GM06990 (cell line): ENCODE measurements around the gene EGFLAM.

Experiments used
- DNase-seq: peaks from one replicate; pipeline ENCODE4 v3.0.0-alpha.2; 2011; ENCODE audit not compliant: insufficient read length; ENCODE audit errors: extremely low read depth
- H3K27me3 ChIP-seq: replicated peaks from 2 replicates; pipeline ENCODE4 v1.6.0; 2011; ENCODE audit warnings: low read length; ENCODE audit not compliant: control insufficient read depth, insufficient read depth
- H3K36me3 ChIP-seq: 2 replicates; pipeline ENCODE4 v1.5.1; 2011; ENCODE audit warnings: low read length; ENCODE audit not compliant: control insufficient read depth, insufficient read depth
- H3K4me3 ChIP-seq: replicated peaks from 2 replicates; pipeline ENCODE4 v1.5.1; 2011; ENCODE audit warnings: low read depth, mild to moderate bottlenecking, control low read depth, low read length
- TF ChIP-seq, protein P1 (sequence below): IDR thresholded peaks from 2 replicates; pipeline ENCODE4 v1.5.1; 2011; ENCODE audit warnings: low read length, control low read depth, mild to moderate bottlenecking, inconsistent platforms; ENCODE audit not compliant: insufficient read depth, poor library complexity, severe bottlenecking

The EGFLAM gene

DNA sequence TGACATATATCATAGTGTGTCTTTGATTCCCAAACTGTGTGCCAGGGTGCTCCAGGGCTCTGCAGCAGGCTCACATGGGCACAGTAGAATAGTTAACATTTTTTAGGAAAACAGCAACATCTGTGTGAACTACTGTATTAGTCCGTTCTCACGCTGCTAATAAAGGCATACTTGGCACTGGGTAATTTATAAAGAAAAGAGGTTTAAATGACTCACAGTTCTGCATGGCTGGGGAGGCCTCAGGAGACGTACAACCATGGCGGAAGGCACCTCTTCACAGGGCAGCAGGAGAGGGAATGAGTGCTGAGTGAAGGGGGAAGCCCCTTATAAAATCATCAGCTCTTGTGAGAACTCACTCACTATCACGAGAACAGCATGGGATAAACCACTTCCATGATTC, 82.7 kb downstream of the EGFLAM start:
- DNase-seq: no peak
- no peak overlapping the region for H3K4me3 ChIP-seq
- no peaks in the 10 kb centered on the region for H3K36me3 ChIP-seq
- TF ChIP-seq, protein P1, sequence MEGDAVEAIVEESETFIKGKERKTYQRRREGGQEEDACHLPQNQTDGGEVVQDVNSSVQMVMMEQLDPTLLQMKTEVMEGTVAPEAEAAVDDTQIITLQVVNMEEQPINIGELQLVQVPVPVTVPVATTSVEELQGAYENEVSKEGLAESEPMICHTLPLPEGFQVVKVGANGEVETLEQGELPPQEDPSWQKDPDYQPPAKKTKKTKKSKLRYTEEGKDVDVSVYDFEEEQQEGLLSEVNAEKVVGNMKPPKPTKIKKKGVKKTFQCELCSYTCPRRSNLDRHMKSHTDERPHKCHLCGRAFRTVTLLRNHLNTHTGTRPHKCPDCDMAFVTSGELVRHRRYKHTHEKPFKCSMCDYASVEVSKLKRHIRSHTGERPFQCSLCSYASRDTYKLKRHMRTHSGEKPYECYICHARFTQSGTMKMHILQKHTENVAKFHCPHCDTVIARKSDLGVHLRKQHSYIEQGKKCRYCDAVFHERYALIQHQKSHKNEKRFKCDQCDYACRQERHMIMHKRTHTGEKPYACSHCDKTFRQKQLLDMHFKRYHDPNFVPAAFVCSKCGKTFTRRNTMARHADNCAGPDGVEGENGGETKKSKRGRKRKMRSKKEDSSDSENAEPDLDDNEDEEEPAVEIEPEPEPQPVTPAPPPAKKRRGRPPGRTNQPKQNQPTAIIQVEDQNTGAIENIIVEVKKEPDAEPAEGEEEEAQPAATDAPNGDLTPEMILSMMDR: no peak
- H3K27me3 ChIP-seq: no peaks in the 10 kb centered on the region; the same call in 1 of the 2 replicates

DNA sequence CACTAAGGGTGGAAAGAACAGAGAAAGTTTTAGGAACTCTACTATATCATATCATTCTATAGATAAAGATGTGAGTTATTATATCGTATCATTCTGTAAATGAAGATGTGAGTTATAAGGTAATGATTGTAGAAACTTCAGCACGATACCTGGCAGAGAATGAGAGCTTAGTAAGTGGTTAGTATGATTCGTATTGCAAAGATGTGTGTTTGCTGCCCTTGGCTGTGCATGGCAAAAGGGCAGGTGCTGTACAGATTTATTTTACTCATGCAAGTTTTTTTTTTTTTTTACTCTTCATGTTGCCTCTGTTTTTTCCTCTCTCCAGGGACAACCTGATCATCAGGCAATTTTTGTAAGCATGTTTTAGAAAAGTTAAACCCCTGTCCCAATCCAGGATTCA, 83.3 kb downstream of the EGFLAM start:
- H3K4me3 ChIP-seq: no peak overlapping the region
- no peaks in the 10 kb centered on the region for H3K36me3 ChIP-seq
- no peaks in the 10 kb centered on the region; the same call in 1 of the 2 replicates for H3K27me3 ChIP-seq
- no peak for DNase-seq
- TF ChIP-seq, protein P1: no peak

DNA sequence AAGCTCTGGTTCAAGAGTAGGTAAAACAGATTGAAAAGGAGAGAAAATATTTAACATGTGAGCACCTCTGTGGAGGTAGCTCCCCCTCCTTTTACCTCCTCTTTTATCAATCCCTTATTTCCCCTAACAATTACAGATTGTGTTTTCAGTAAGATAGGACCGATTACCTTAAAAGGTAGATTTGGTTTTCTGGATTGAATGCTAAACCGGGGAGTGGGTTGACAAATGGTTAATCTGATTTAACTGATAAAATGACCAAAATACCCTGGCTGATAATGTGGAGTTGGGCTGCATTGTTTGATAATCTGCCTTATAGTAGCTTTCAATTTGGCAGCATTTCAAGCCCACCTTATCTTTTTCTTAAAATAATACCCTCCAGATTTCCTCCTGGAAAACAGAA, 83.9 kb downstream of the EGFLAM start:
- Histone ChIP-seq H3K4me3 (no peak overlapping the region), H3K36me3 (no peaks in the 10 kb centered on the region), H3K27me3 (no peaks in the 10 kb centered on the region; the same call in 1 of the 2 replicates)
- TF ChIP-seq, protein P1: no peak
- no peak for DNase-seq

DNA sequence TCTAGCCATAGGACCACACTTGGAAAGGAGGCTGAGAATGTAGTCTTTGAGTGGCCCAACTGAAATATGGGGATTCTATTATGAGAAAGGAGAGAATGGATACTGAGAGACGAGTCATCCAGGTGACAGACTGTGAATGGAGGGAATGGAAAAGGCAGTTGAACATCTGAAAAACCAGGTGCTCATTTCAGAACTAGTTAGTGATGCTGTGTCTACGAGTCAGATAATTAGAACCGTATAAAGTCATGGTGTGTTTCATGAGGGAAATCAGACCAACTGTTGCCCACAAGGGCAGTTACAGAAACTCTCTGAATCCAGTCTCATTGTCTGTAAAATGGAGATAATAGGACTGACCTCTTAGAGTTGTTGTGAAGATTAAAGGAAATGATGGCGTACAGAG, 86.5 kb downstream of the EGFLAM start:
- no peak for DNase-seq
- Histone ChIP-seq H3K4me3 (no peak overlapping the region), H3K36me3 (no peaks in the 10 kb centered on the region), H3K27me3 (no peaks in the 10 kb centered on the region; the same call in 1 of the 2 replicates)
- TF ChIP-seq, protein P1: no peak

DNA sequence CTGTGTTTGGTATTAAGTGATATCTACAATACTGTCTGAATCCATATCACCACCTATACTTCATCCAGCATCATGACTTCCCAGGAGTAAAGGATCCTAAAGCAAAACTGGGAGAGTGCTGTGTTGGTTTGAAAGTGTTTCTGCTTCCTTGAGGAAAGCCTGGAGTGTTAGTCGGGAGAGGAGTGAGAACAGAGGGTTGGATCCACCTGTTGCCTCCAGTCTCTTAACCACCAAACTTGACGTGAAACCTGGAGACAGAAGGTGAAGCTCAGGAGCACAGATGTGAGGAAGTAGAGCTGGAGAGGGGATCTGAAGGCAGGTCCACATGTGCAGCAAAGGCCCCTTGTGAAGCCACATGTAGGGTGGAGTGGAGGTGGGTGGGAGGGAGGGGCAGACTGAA, 88.2 kb downstream of the EGFLAM start:
- TF ChIP-seq, protein P1: no peak
- DNase-seq: no peak
- Histone ChIP-seq H3K36me3 (no peaks in the 10 kb centered on the region), H3K4me3 (no peak overlapping the region), H3K27me3 (no peaks in the 10 kb centered on the region; the same call in 1 of the 2 replicates)
